Islet of Langerhans (tissue), 1 donor: ENCODE data around the gene MRPL24.
"Not testable (repeated sequence)": the region's sequence is repeated elsewhere in the genome, so short reads cannot be mapped to it uniquely, and the experiment has no call there.

Experiments used
- FAIRE-seq: peaks from one replicate; lab custom pipeline; 2011; peaks lifted over from hg19 to GRCh38; lab: Jason Lieb, UNC

Gene MRPL24

GRCh38 chr1:156760092-156760795 lies 19.4 kb upstream of the MRPL24 start:
- FAIRE-seq: no peak

GRCh38 chr1:156757572-156758253 lies 16.8 kb upstream of the MRPL24 start:
- not testable (repeated sequence) for FAIRE-seq

GRCh38 chr1:156756355-156756754 lies 15.5 kb upstream of the MRPL24 start:
- FAIRE-seq: no peak

- FAIRE-seq: no peak
These were observed 14.7 kb upstream of the MRPL24 start for GRCh38 chr1:156755527-156755950.

GRCh38 chr1:156754219-156754618 lies 13.3 kb upstream of the MRPL24 start:
- FAIRE-seq: no peak

GRCh38 chr1:156752843-156753482 lies 12.1 kb upstream of the MRPL24 start:
- no peak for FAIRE-seq

- FAIRE-seq: no peak
These were observed 11.0 kb upstream of the MRPL24 start for GRCh38 chr1:156751757-156752481.

- no peak for FAIRE-seq
These were observed 10.5 kb upstream of the MRPL24 start, which contains the start of gene HDGF for GRCh38 chr1:156751451-156751756. Gene HDGF (minus strand): TSS chr1:156751675. CDS start chr1:156751429, 246 bp downstream.

- FAIRE-seq: no peak
These were observed 10.0 kb upstream of the MRPL24 start for GRCh38 chr1:156750711-156751450.

GRCh38 chr1:156750191-156750672 lies 9.3 kb upstream of the MRPL24 start:
- FAIRE-seq: no peak

GRCh38 chr1:156749419-156750118 lies 8.7 kb upstream of the MRPL24 start:
- FAIRE-seq: no peak

- no peak for FAIRE-seq
These were observed 8.0 kb upstream of the MRPL24 start for GRCh38 chr1:156748670-156749418.

GRCh38 chr1:156747742-156748669 lies 7.1 kb upstream of the MRPL24 start:
- no peak for FAIRE-seq

- no peak for FAIRE-seq
These were observed 6.1 kb upstream of the MRPL24 start for GRCh38 chr1:156746728-156747631.

- no peak for FAIRE-seq
These were observed 5.5 kb upstream of the MRPL24 start for GRCh38 chr1:156746406-156746727.

- FAIRE-seq: no peak
These were observed 5.0 kb upstream of the MRPL24 start for GRCh38 chr1:156745881-156746280.

GRCh38 chr1:156744786-156745419 lies 4.0 kb upstream of the MRPL24 start:
- FAIRE-seq: no peak

GRCh38 chr1:156744344-156744743 lies 3.5 kb upstream of the MRPL24 start:
- no peak for FAIRE-seq
